Medulla oblongata (tissue), 1 donor: ENCODE measurements around the gene OGFR.
A peak's percentile ranks its signal among the peaks of the same experiment; 100 is the strongest.

Source experiments
- DNase-seq: peaks from one replicate; pipeline ENCODE4 v3.0.0-alpha.2; 2015; ENCODE audit errors: extremely low spot score

Gene OGFR

DNA sequence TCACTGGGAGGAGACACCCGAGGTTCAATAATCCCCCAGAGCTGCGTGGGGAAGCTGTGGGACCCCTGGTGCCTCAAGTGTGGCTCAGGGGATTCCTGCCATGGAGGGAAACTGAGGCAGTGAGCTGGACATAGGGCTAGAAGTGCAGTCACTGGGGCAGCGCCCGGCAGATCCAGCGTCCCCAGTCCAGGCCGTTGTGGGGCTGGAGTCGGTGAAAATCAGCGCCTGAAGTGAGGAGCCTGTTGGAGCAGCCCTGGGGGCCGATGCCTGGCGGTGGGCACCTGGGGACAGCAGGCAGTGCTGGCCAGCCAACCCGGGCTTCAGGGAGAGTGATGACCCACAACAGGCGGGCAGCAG lies 10.1 kb downstream of the OGFR start:
- no peak for DNase-seq

DNA sequence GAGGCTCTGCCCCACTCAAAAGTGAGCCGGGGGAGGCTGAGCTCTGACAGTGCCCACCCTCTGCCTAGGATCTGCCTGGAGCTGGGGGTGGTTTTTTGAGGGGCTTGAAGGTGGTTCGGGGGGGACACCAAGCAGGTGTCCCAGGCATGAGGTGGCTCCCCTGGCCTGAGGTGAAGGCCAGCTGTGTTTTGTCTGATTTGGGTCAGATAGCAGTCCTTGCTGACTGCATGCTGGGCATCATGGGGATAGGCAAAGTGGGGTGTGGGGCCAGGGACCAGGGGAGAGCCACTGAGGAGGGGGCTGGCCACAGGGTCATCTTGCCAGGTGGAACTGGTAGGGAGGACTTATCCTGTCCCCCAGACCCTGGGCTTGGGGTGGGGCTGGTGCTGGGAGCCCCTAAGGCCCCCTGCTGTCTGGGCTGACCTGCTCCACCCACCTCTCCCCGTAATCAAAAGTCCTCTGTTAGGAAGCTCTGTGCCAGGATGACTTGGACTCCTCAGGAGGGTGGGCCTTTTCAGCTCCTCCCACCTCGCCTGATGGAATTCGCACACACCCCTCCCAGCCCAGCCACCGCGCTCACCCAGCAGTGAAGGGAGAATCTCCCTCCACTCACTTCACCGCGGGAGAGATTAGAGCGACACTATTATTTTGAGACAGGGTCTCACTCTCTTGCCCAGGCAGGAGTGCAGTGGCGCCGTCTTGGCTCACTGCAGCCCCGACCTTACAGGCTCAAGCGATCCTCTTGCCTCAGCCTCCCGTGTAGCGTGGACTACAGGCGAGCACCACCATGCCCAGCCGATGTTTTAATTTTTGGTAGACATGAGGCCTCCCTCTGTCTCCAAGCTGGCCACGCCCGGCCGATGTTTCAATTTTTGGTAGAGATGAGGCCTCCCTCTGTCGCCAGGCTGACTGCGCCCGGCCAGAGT lies 10.7 kb downstream of the OGFR start:
- no peak for DNase-seq

- DNase-seq, result no peak
Measured at GRCh38 chr20:62816031-62816883, 11.6 kb downstream of the OGFR start.

DNA sequence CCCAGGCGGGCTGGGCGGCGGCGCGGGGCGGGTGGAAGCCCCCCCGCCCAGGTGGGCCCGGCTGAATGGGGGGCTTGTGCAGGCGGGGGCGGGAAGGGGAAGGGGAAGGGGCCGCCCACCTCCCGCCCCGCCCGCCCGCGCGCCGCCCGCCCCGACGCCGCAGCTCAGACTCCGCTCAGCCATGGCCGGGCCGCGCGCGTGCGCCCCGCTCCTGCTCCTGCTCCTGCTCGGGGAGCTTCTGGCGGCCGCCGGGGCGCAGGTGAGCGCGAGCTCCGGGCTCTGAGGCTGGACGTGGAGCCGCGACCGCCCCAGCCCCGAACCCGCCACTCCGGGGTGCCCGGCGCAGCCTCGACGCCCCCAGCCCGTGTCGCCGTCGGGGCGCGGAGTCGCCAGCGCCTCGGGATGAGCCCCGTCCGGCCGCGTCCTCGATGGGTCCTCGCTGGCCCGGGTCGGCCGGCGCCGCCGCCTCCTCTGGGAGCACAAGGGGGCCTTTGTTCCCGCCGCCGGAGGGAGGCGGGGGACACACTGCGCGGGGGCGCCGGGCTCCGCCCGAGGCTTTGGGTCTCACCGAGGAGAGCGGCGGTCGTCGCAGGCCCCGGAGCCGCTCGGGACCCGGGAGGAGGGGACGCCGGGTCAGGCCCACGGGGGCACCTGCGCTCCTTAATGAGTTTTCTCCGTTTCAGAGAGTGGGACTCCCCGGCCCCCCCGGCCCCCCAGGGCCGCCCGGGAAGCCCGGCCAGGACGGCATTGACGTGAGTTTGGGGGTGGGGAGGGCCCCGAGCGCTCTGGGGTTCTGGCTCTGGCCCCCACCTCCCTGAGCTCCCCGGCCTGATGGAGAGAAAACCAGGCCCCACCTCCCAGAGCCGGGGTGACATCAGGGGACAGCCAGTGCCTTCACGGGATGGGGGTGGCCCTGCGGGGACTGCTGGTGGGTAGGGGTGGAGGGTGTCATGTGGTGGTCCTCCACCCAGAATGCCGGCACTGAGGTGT lies 12.5 kb downstream of the OGFR start, which contains the start of gene COL9A3:
Gene COL9A3, plus strand, starts transcription at position 167 of the 990 bp plus-strand sequence. Its CDS starts 15 bp downstream, at position 182.
- peak; percentile 77 for DNase-seq

GRCh38 chr20:62817975-62818591 lies 13.4 kb downstream of the OGFR start:
- DNase-seq, result no peak

GRCh38 chr20:62818592-62819493 lies 14.2 kb downstream of the OGFR start:
- peak; percentile 82 for DNase-seq

DNA sequence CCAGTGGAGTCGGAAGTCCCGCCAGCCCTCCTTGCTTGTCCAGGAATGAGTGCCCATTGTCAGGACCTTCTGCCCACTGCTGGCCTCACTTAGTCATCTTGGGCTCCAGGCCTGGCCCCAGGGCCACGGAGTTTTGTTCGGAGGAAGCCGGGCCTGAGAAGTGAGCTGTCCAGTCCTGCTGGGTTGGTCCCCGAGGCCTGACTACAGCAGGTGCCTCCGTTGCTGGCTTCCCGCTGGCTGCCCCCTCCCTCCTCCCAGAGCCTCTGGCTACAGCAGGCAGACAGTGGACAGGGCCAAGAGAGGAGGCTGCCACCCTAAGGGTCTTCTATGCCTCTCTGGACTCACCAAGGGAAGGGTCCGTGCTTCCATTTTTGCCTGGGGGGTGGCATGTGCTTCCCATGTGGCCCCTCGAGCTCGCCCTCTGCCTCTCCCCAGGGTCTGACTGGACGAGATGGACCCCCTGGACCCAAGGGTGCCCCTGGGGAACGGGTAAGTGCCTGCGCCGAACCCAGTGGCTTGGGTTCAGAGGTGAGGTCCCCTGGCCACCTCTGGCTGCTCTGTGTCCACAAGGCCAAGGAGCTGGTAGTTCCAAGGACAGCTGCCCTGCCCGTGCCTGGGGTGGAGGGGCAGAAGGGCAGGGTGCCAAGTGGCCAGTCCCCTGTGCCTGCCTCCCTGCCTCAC lies 15.0 kb downstream of the OGFR start:
- DNase-seq, result no peak

DNA sequence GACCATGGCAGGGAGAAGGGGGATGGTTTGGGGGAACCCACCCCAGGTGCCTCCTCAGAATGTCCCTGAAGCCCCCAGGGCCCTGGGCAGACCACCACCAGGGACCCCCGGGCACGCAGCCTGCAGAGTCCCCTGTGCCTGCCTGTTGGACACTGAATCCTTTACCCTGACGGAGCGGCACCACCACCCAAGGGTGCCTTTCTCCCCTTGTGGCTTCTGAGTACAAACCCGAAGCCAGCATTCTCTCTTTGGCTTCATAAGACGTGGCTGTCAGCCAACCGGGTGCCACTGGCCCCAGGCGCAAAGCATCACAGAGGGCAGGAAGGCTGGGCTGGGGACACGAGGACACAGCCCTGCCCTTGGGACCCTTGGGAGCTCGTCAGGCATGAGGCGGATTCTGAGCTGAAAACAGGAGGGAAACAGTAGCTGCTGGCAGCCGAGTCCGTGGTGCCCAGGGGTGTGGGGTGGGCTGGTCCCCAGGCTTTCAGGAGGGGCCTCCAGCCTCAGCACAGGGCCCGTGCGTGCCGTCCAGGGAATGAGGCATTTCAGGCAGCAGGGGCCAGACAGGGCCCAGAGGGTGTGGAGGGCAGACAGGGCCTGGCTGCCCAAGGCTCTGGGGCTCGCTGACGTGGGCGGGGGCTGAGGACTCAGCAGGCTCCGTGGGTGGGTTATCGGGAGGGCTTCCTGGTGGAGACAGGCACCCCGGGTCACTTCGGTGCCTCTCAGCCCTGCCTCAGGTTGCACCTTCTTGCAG lies 15.8 kb downstream of the OGFR start:
- no peak for DNase-seq

DNA sequence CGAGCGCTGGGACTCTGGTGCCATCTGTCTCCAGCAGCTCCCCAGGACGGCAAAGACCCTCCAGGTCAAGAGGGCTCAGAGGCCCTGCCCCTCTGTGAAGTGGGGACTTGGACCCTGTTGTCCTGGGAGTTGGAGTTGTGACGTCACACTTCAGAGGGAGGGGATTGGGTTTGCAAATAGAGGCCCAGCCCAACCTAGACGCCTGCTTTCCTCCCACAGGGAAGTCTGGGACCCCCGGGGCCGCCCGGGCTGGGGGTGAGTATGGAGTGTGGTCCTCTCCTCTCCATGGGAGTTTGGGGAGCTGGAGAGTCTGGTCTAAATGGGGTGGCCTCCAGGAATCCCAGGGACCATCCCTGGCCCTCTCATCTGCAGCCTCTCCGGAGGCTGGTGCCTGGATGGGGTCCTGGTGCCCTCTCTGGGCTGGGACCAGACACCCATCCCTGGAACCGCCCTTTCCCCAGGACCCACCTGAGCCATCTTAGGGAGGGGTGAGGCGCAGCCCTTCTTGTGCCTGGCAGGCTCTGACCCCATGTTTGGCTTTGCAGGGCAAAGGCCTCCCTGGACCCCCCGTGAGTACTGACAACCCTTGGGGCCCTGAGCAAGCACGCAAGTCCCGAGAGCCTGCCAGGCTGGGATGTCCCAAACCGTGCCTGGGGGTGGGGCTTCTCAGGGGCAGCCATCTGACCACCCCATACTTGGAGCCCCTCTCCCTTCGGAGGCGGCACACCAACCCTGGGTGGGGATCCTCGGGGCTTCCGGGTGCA lies 16.5 kb downstream of the OGFR start:
- no peak for DNase-seq

- DNase-seq, result no peak
Measured at GRCh38 chr20:62821726-62822210, 17.1 kb downstream of the OGFR start.

DNA sequence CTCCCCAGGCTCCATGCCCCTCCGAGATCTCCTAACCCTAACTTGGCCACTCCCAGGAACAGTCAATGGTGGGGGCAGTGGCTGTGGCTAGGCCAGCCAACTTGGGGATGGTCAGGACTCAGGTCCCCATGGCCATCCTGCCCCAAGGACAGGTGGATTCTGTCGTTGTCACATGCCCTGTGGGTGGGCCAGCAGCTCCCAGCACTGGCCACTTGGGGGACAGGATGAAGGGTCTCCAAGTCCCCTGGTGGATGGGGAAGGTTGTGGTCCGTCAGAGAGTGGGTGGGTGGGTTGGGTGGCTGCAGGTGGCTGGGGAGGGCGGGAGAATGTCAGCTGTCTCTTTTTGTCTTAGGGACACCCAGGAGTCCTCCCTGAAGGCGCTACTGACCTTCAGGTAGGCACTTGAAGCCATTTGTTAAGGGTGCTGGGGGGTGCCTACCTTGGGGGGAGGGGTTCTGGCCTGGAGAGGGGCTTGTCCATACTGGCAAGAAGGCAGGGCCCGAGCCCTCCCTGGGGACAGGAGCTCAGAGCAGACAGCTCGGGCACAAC lies 17.7 kb downstream of the OGFR start:
- no peak for DNase-seq

DNA sequence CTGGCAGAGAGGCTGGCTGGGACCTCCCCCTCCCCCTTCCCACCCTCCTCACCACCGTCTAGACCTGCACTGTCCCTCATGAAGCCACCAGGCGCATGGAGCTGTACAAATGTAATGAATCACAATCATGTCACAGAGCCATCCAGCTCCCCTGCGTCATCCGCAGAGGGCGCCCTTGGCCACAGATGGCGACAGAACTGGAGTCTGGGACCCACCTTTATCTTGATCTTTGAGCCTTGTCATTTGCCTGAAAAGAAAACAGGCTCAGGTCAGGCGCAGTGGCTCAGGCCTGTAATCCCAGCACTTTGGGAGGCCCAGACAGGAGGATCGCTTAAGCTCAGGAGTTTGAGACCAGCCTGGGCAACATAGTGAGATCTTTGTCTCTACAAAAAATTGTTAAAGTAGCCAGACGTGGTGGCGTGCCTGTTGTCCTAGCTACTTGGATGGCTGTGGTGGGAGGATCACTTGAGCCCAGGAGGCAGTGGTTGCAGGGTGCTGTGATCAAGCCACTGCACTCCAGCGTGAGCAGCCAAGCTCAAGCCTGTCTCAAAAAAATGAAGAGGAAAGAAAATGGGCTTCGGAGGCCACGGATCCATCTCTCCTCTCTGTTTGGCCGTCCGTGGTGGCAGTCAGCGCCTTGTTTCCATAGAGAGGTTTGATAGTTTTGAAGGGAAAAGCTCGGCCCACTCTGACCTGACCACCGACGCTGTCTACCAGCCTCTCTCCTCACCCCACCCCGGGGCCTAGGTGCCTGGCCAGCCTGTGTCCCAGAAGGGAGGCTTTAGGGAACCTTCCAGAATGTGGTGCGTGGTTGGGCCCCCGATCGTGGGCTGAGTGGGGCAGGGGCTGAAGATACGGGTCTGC lies 18.4 kb downstream of the OGFR start:
- no peak for DNase-seq

- no peak for DNase-seq
Measured at GRCh38 chr20:62823688-62824475, 19.2 kb downstream of the OGFR start.

GRCh38 chr20:62824476-62825332 lies 20.1 kb downstream of the OGFR start:
- DNase-seq, result no peak
